Measurements from ENCODE around the gene SMIM28. TPM values are rescaled to one million over a fixed set of nuclear protein-coding genes. Genes with fewer than 3 reads are reported as not detected.

The SMIM28 gene
- total RNA-seq, 8 experiments from 2014 or later: 0.38 TPM; not detected in 7

DNA sequence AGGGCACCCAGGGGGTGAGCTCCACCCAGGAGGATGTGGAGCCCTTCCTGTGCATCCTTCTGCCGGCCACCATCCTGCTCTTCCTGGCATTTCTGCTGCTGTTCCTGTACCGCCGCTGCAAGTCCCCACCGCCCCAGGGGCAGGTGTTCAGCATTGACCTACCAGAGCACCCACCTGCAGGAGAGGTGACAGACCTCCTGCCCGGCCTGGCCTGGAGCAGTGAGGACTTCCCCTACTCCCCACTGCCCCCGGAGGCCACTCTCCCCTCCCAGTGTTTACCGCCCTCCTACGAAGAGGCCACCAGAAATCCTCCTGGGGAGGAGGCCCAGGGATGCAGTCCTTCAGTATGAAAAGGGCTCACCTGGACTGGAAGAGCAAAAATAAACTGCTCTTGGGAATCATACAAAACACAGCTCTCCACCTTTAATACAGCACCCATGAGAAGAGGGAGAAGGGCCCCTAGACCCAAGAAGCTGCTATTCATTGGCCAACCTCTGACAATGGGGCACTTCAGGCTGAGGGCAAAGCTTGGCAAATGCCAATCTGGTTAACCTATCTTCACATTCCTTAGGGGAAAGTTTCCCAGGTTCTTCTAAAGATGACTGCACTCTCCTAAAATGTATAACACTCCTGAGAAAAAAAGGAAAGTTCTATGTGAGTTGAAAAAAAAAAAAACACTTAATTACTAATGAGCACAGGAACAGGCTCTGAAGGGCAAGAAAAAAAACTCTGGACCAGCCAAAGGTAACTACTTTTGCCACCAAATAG lies 5.0 kb downstream of the SMIM28 start:
- no peak for ATAC-seq (replicated peaks in 6 of 8)
- in situ Hi-C loops (cut with MboI; ENCODE audit: low pct_unique_long_range_greater_than_20kb in 2 of 9, low sequenced_read_pairs in 9 of 9, unreplicated experiment in 9 of 9): no loop called here
- WGBS, 10 experiments: 70 to 100% (median 90%) methylated on average over 1 to 3 of the region's 8 CpGs; no CpG with 5 or more reads in 6 of the 10 experiments

DNA sequence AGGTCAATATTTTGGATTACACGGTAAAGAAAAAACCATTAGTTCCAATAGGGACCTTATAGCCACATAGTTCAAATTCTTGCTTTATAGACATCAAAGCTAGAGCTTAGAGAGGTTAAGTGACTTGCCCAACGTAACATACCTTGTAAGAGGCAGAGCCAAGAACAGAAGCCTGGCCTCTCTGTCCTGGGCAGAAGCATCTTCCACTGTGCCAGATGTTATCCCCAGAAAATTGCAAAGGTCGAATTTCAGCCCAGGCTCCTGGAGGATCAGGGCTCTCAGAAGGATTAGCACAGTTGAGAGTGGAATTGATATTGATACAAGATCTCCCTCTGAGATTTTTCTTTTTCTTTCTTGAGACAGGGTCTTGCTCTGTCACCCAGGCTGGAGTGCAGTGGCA lies 6.1 kb downstream of the SMIM28 start:
- ATAC-seq (replicated peaks in 6 of 8): no peak
- in situ Hi-C loops (cut with MboI; ENCODE audit: low pct_unique_long_range_greater_than_20kb in 2 of 9, low sequenced_read_pairs in 9 of 9, unreplicated experiment in 9 of 9): no loop called here
- 0 to 94% (median 67%) methylated on average over 1 to 3 of the region's 3 CpGs; no CpG with 5 or more reads in 1 of the 10 experiments for WGBS, 10 experiments
- H3K27ac ChIP-seq: no peak overlapping the region
- no peak overlapping the region for H3K4me3 ChIP-seq
- H3K4me1 ChIP-seq (replicated peaks in 1 of 2): no peaks in the 10 kb centered on the region

More for the DNA sequence above, 5.0 kb downstream of the SMIM28 start:
- H3K27ac ChIP-seq: no peak overlapping the region
- H3K4me3 ChIP-seq: no peak overlapping the region
- no peaks in the 10 kb centered on the region for H3K4me1 ChIP-seq (replicated peaks in 1 of 2)

DNA sequence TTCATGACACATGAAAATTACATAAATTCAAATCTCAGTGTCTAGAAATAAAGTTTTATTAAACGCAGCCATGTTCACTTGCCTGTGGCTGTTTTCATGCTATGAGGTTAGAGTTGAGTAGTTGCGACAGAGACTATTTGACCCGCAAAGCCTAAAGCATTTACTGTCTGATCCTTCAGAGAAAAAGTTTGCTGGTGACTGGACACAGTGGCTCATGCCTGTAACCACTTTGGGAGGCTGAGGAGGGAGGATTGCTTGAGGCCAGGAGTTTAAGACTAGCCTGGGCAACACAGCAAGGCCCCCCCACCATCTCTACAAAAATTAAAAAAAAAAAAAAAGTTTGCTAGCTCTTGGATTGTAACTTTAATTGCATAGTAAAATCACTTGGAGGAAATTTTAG lies 9.2 kb downstream of the SMIM28 start:
- Histone ChIP-seq H3K4me1 (replicated peaks in 1 of 2) (no peaks in the 10 kb centered on the region), H3K27ac (no peak overlapping the region), H3K4me3 (no peak overlapping the region)
- in situ Hi-C loops (cut with MboI; ENCODE audit: low pct_unique_long_range_greater_than_20kb in 2 of 9, low sequenced_read_pairs in 9 of 9, unreplicated experiment in 9 of 9): no loop called here
- 42 to 100% (median 85%) methylated on average over 1 to 3 of the region's 3 CpGs; no CpG with 5 or more reads in 1 of the 10 experiments for WGBS, 10 experiments
- no peak for ATAC-seq (replicated peaks in 6 of 8)

DNA sequence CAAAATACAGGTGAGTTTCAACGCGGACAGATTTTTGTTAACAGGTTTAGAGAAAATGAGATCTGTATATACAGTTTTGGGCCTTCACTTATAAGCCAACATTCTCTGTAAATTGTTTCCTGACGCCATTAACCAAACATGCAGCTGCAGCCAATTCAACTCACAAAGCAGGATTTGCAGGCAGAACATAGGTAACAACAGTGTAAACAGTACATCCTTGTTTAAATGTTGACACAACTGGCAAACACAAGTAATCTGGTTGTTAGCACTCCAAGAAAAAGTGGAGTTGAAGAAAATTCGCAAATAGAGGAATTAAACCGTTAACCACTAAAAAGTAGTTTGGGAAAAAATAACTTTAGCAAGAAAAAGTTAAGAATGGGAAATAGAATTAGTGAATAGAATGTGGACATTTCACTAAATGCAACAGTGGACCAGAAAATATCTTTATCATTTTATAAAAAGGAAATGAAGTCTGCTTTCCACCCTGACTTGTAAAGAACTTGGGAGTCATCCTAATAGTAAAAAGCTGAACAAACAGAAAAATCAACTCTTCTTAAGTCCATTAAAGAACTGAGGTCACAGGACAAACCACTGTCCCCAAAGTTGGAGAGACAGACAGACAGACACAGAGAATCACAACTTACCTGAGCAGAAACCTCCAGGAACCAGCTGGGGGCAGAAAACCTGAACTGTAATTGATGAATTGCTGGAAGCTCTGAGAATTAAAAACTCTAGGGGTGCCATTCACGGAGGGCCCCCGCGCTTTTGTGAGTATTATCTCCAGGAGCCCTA lies 10.1 kb downstream of the SMIM28 start:
- H3K4me1 ChIP-seq (replicated peaks in 1 of 2): no peaks in the 10 kb centered on the region
- 77 to 97% (median 90%) methylated on average over 2 to 8 of the region's 8 CpGs for WGBS, 10 experiments
- no peak overlapping the region for H3K27ac ChIP-seq
- no peak overlapping the region for H3K4me3 ChIP-seq
- ATAC-seq (replicated peaks in 6 of 8): peak in 1 of 8 experiments; percentile 82
- in situ Hi-C loops (cut with MboI; ENCODE audit: low pct_unique_long_range_greater_than_20kb in 2 of 9, low sequenced_read_pairs in 9 of 9, unreplicated experiment in 9 of 9): no loop called here

DNA sequence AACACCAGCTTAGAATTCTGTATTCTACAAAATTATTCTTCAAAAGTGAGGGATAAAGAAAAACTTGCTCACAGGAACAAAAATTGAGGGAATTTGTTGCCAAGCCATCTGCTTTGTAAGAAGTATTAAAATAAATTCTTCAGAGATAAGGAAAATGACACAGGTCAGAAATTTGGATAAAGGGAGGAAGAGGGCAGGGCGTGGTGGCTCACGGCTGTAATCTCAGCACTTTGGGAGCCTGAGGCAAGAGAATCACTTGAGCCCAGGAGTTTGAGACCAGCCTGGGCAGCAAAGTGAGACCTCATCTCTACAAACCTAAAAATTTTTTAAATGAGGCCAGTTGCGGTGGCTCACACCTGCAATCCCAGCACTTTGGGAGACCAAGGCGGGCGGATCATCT lies 11.8 kb downstream of the SMIM28 start:
- 70 to 100% (median 86%) methylated on average over 2 to 5 of the region's 5 CpGs; no CpG with 5 or more reads in 1 of the 10 experiments for WGBS, 10 experiments
- in situ Hi-C loops (cut with MboI; ENCODE audit: low pct_unique_long_range_greater_than_20kb in 2 of 9, low sequenced_read_pairs in 9 of 9, unreplicated experiment in 9 of 9): no loop called here
- H3K4me3 ChIP-seq: no peak overlapping the region
- H3K27ac ChIP-seq: no peak overlapping the region
- no peaks in the 10 kb centered on the region for H3K4me1 ChIP-seq (replicated peaks in 1 of 2)
- no peak for ATAC-seq (replicated peaks in 6 of 8)

GRCh38 chr6:138393871-138394783 lies 16.4 kb downstream of the SMIM28 start:
- no peak overlapping the region for H3K4me3 ChIP-seq
- H3K4me1 ChIP-seq (replicated peaks in 1 of 2): no peaks in the 10 kb centered on the region
- in situ Hi-C loops (cut with MboI; ENCODE audit: low pct_unique_long_range_greater_than_20kb in 2 of 9, low sequenced_read_pairs in 9 of 9, unreplicated experiment in 9 of 9): no loop called here
- WGBS, 10 experiments: 45 to 100% (median 83%) methylated on average over 2 to 5 of the region's 5 CpGs
- ATAC-seq (replicated peaks in 6 of 8): no peak
- H3K27ac ChIP-seq: no peak overlapping the region

- WGBS, 10 experiments: 40 to 100% (median 86%) methylated on average over 1 to 5 of the region's 5 CpGs; no CpG with 5 or more reads in 1 of the 10 experiments
Measured at GRCh38 chr6:138396709-138397108, 19.0 kb downstream of the SMIM28 start.

DNA sequence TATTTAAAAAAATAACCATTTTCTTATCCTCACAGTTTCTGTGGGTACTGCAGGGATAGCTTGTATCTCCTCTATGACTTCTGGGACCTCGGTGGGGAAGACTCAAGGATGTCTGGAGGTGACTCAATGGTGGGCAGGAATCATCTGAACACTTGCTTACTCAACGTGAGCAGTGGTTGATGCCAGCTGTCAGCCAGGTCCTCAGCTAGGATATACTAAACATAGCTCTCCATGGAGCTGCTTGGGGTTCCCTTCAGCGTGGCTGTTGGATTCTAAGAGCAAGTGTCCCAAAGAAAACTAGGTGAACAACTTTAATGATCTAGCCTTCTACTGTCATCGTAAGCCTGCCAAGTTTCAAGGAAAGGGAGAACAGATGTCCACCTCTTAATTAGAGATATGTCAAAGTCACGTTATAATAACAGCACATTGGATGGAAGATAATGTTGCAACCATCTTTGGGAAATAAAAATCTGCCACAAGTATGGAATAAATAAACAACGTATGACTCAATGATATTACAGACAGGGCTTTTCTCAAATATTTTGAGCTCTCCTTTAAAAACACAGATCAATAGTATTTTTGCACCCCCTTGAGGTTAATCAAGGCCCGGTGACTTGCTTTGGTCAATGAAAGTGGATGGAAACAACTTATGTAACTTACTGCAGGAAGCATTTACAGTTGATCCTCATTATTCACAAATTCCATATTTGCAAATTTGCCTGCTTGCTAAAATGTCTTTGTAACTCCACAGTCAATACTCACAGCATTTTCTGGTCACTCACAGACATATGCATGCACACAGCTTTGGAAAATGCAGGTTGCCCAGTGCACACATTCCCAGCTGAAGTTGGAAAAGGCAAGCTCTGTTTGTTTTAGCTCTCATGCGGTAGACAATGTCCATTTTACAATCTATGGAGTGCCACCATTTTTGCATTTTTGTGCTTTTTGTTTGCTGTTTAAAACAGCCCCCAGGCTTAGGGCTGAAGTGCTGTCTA lies 19.7 kb downstream of the SMIM28 start:
- in situ Hi-C loops (cut with MboI; ENCODE audit: low pct_unique_long_range_greater_than_20kb in 2 of 9, low sequenced_read_pairs in 9 of 9, unreplicated experiment in 9 of 9): no loop called here
- Histone ChIP-seq H3K4me3 (no peak overlapping the region), H3K4me1 (replicated peaks in 1 of 2) (no peaks in the 10 kb centered on the region), H3K27ac (no peak overlapping the region)
- 13 to 100% (median 82%) methylated on average over 1 to 7 of the region's 8 CpGs; no CpG with 5 or more reads in 1 of the 10 experiments for WGBS, 10 experiments
- peak in 2 of 8 experiments; percentile 57 to 92 for ATAC-seq (replicated peaks in 6 of 8)

More at GRCh38 chr6:138396709-138397108, 19.0 kb downstream of the SMIM28 start:
- Histone ChIP-seq H3K4me1 (replicated peaks in 1 of 2) (no peaks in the 10 kb centered on the region), H3K27ac (no peak overlapping the region), H3K4me3 (no peak overlapping the region)
- in situ Hi-C loops (cut with MboI; ENCODE audit: low pct_unique_long_range_greater_than_20kb in 2 of 9, low sequenced_read_pairs in 9 of 9, unreplicated experiment in 9 of 9): no loop called here
- no peak for ATAC-seq (replicated peaks in 6 of 8)

DNA sequence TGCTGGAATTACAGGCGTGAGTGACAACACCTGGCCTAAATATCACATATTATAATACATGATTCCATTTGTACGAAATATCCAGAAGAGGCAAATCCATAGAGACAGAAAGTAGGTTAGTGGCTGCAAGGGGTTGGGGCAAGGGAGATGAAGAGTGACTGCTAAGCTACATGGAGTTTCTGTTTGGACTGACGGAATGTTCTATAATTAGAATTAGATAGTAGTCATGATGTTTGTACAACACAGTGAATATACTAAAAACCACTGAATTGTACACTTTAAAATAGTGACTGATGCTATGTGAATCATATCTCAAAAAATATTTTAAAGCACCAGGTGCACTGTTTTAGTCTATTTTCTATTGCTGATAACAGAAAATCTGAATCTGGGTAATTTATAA lies 22.6 kb downstream of the SMIM28 start:
- in situ Hi-C loops (cut with MboI; ENCODE audit: low pct_unique_long_range_greater_than_20kb in 2 of 9, low sequenced_read_pairs in 9 of 9, unreplicated experiment in 9 of 9): loop anchor here in 5 of 9 experiments (10.0 to 25.0 kb wide), 3 partner anchors 286 to 362 kb away; partner anchors contain the start of genes PERP (in 3 of the 5) and CCDC28A (in 2 of the 5)
- no peak overlapping the region for H3K27ac ChIP-seq
- 73 to 100% (median 93%) methylated on average over 1 to 3 of the region's 3 CpGs; no CpG with 5 or more reads in 2 of the 10 experiments for WGBS, 10 experiments
- H3K4me3 ChIP-seq: no peak overlapping the region
- ATAC-seq (replicated peaks in 6 of 8): no peak
- H3K4me1 ChIP-seq (replicated peaks in 1 of 2): peaks cover 0 to 3% of the 10 kb centered on the region in 2 donors

DNA sequence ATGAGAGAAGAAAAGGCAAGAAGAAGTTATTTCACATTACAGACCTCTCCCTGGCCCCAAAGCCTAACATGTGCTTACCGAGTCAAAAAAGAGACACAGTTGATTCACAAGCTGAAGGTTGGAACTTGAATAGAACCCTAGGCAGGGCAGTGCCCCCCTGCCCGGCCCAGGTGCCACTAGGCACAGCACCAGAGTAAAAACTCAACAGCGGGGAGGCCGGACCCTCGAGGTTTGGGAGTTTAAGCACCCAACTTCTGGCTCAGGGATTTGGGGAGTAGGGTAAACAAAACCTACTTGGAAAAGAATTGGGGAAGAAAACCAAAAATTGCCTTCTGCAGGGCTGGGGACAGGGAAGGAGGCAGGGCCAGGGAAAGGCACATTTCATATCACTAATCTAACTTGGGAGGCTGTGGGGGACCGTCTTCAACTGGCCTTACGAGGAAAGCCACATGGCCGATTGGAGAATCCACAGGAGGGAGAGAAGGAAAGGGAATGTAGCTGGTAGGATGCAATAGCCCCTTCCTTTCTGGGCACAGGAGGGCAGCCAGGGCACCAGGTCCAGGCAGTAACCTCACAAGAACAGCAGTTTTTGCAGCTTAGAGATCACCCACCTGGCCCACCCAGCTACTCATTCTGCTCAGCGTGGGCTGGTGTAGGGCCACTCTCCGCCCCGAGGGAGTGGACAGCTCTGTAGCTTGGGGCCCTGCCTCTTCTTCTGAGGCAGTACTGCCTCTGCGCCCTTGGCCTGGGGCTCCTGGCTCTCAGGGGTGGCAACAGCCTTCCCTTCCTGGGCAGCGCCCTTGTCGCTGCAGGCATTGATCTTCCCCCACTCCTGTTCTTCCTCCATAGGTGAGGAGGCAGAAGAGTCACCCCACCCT lies 24.5 kb downstream of the SMIM28 start:
- in situ Hi-C loops (cut with MboI; ENCODE audit: low pct_unique_long_range_greater_than_20kb in 2 of 9, low sequenced_read_pairs in 9 of 9, unreplicated experiment in 9 of 9): loop anchor here in 5 of 9 experiments (10.0 to 25.0 kb wide), 3 partner anchors 287 to 360 kb away; partner anchors contain the start of genes PERP (in 3 of the 5) and CCDC28A (in 2 of the 5)
- Histone ChIP-seq H3K27ac (no peak overlapping the region), H3K4me1 (replicated peaks in 1 of 2) (peaks cover 0 to 10% of the 10 kb centered on the region in 2 donors), H3K4me3 (no peak overlapping the region)
- WGBS, 10 experiments: 73 to 100% (median 95%) methylated on average over 2 to 8 of the region's 14 CpGs; no CpG with 5 or more reads in 1 of the 10 experiments
- ATAC-seq (replicated peaks in 6 of 8): no peak

- Histone ChIP-seq H3K4me1 (replicated peaks in 1 of 2) (peaks cover 0 to 10% of the 10 kb centered on the region in 2 donors), H3K27ac (no peak overlapping the region), H3K4me3 (peak overlapping the region in 2 of 5 donors; percentile 54 to 89)
- no peak for ATAC-seq (replicated peaks in 6 of 8)
- 80 to 100% (median 96%) methylated on average over 2 to 8 of the region's 8 CpGs; no CpG with 5 or more reads in 2 of the 10 experiments for WGBS, 10 experiments
- in situ Hi-C loops (cut with MboI; ENCODE audit: low pct_unique_long_range_greater_than_20kb in 2 of 9, low sequenced_read_pairs in 9 of 9, unreplicated experiment in 9 of 9): loop anchor here in 5 of 9 experiments (10.0 to 25.0 kb wide), 3 partner anchors 288 to 359 kb away; partner anchors contain the start of genes PERP (in 3 of the 5) and CCDC28A (in 2 of the 5)
Measured at GRCh38 chr6:138402838-138403187, 25.1 kb downstream of the SMIM28 start.

Data from motor neuron (in vitro differentiated cells).